GM12891 (cell line): Measurements from ENCODE around the gene MYL12B.
"Not testable (repeated sequence)": the region's sequence is repeated elsewhere in the genome, so short reads cannot be mapped to it uniquely, and the experiment has no call there.

Experiments used
- DNase-seq: peaks from one replicate; pipeline ENCODE4 v3.0.0; 2011; ENCODE audit warnings: low spot score; ENCODE audit not compliant: insufficient read length
- FAIRE-seq: peaks from 2 replicates; lab custom pipeline; 2011; peaks lifted over from hg19 to GRCh38; lab: Jason Lieb, UNC
- PAX5 ChIP-seq: IDR thresholded peaks from 2 replicates; pipeline ENCODE4 v1.6.1; 2011; ENCODE audit warnings: low read length, moderate library complexity, mild to moderate bottlenecking; ENCODE audit not compliant: insufficient read depth, severe bottlenecking
- POLR2A ChIP-seq: IDR thresholded peaks from 2 replicates; pipeline ENCODE4 v1.6.1; 2011; ENCODE audit warnings: low read depth, low read length, control low read depth
- POLR2AphosphoS5 ChIP-seq: IDR thresholded peaks from 2 replicates; pipeline ENCODE4 v1.6.1; 2011; ENCODE audit warnings: low read depth, low read length, control low read depth
- POU2F2 ChIP-seq: IDR thresholded peaks from 2 replicates; pipeline ENCODE4 v1.6.1; 2011; ENCODE audit warnings: low read depth, mild to moderate bottlenecking, control low read depth, low read length, moderate library complexity
- SPI1 ChIP-seq: IDR thresholded peaks from 2 replicates; pipeline ENCODE4 v1.6.1; 2011; ENCODE audit warnings: low read depth, low read length, control low read depth
- TAF1 ChIP-seq: IDR thresholded peaks from 2 replicates; pipeline ENCODE4 v1.6.1; 2011; ENCODE audit warnings: low read depth, low read length, control low read depth

MYL12B gene

GRCh38 chr18:3273042-3273441 lies 11.1 kb downstream of the MYL12B start:
- no peak for FAIRE-seq
- TF ChIP-seq SPI1 (no peak), POU2F2 (no peak), PAX5 (no peak), POLR2A (no peak), POLR2AphosphoS5 (no peak), TAF1 (no peak)
- no peak for DNase-seq

GRCh38 chr18:3277643-3278213 lies 15.8 kb downstream of the MYL12B start:
- peak; percentile 82 for TF ChIP-seq SPI1
- peak; percentile 47 for FAIRE-seq
- DNase-seq: not testable (repeated sequence)

GRCh38 chr18:3279201-3280185 lies 17.6 kb downstream of the MYL12B start:
- FAIRE-seq (peak; percentile 56), DNase-seq (no peak)
- peak; percentile 23; the same call in 1 of the 2 replicates for TF ChIP-seq POU2F2
- peak; percentile 47; the same call in 1 of the 2 replicates for TF ChIP-seq POLR2A
- no peak for TF ChIP-seq TAF1
- peak; percentile 22; the same call in 1 of the 2 replicates for TF ChIP-seq POLR2AphosphoS5
- TF ChIP-seq SPI1: peak; percentile 92

GRCh38 chr18:3281456-3282400 lies 19.8 kb downstream of the MYL12B start:
- FAIRE-seq (peak; percentile 28), DNase-seq (no peak)
- no peak for TF ChIP-seq POU2F2
- no peak for TF ChIP-seq TAF1
- no peak for TF ChIP-seq SPI1
- no peak for TF ChIP-seq PAX5
- TF ChIP-seq POLR2AphosphoS5: no peak
- TF ChIP-seq POLR2A: no peak

GRCh38 chr18:3283253-3283863 lies 21.4 kb downstream of the MYL12B start:
- no peak for FAIRE-seq
- no peak for DNase-seq
- no peak for TF ChIP-seq SPI1
- TF ChIP-seq POLR2AphosphoS5: no peak
- no peak for TF ChIP-seq TAF1
- TF ChIP-seq PAX5: no peak
- TF ChIP-seq POLR2A: no peak
- no peak for TF ChIP-seq POU2F2

- no peak for FAIRE-seq
- TF ChIP-seq PAX5: no peak
- no peak for DNase-seq
These were observed 22.0 kb downstream of the MYL12B start for GRCh38 chr18:3283908-3284307.

GRCh38 chr18:3284501-3284900 lies 22.6 kb downstream of the MYL12B start:
- DNase-seq (no peak), FAIRE-seq (no peak)
- no peak for TF ChIP-seq SPI1
- TF ChIP-seq POLR2A: no peak
- no peak for TF ChIP-seq PAX5
- TF ChIP-seq TAF1: no peak
- TF ChIP-seq POU2F2: no peak
- TF ChIP-seq POLR2AphosphoS5: no peak

GRCh38 chr18:3286159-3286558 lies 24.2 kb downstream of the MYL12B start:
- no peak for FAIRE-seq
- TF ChIP-seq TAF1 (no peak), POLR2AphosphoS5 (no peak), PAX5 (no peak), SPI1 (peak; percentile 88), POLR2A (no peak)

More at GRCh38 chr18:3286159-3286558, 24.2 kb downstream of the MYL12B start:
- DNase-seq: no peak
